H1 (cell line): ENCODE results near the gene RIGI. TPM values are rescaled to one million over a fixed set of nuclear protein-coding genes. Genes with fewer than 3 reads are reported as not detected.

Source experiments
- EGR1 ChIP-seq: IDR thresholded peaks from 2 replicates; pipeline ENCODE4 v1.6.1; 2011; ENCODE audit warnings: low read depth, low read length, borderline replicate concordance
- EZH2 ChIP-seq: fragments of 200-600 bp; sonication (generic); IDR thresholded peaks from 2 replicates; pipeline ENCODE4 v1.7.1; 2012; ENCODE audit warnings: low read depth, mild to moderate bottlenecking, moderate library complexity, low read length, inconsistent platforms; ENCODE audit not compliant: severe bottlenecking
- HDAC6 ChIP-seq: IDR thresholded peaks from one replicate; pipeline ENCODE4 v1.7.1; 2012; ENCODE audit warnings: low read depth, mild to moderate bottlenecking, inconsistent platforms, low read length, moderate library complexity
- KDM1A ChIP-seq: fragments of 200-600, 300-600 bp; sonication (generic); IDR thresholded peaks from 2 replicates; pipeline ENCODE4 v1.7.1; 2016; ENCODE audit warnings: mild to moderate bottlenecking, low read length, borderline replicate concordance
- polyA plus RNA-seq, 7 experiments: library from polyadenylated mRNA; depleted of rRNA in 3 of 7; stranded (reverse) in 5 of 7; unstranded in 2 of 7; fragments of >200 nt in 5 of 7; fragments of 200-250 nt in 2 of 7; gene quantifications; 1 replicate in 5 of 7; 2 replicates in 1 of 7; 4 replicates in 1 of 7; pipeline versions ENCODE4 v1.2.1 to v1.2.3, GENCODE V29; 2011 to 2013; ENCODE audit warnings: missing spikeins in 2 of 7, mixed read lengths in 2 of 7
- total RNA-seq: library from RNA; stranded (reverse); fragmentation: NEBNext Ultra II Directional; extraction: Animal tissue kit (Norgen Biotek cat#: 25700); gene quantifications from 2 replicates; pipeline ENCODE4 v1.2.1, GENCODE V29; 2021
- TF ChIP-seq, protein P1 (sequence below): fragments of 300-600 bp; sonication (generic); IDR thresholded peaks from 2 replicates; pipeline ENCODE4 v1.7.1; 2012; ENCODE audit warnings: low read length, moderate library complexity, mild to moderate bottlenecking, inconsistent platforms; ENCODE audit not compliant: insufficient replicate concordance
- TF ChIP-seq, protein P2 (sequence below): IDR thresholded peaks from 2 replicates; pipeline ENCODE4 v1.6.1; 2011; ENCODE audit warnings: low read length, improper control_type of control experiment

The RIGI gene
- total and polyA plus RNA-seq, 2 of the 8 experiments (the other 6 are each of a cell fraction or from before 2014, with no cell fraction given): 3.1 to 6.7 TPM

DNA sequence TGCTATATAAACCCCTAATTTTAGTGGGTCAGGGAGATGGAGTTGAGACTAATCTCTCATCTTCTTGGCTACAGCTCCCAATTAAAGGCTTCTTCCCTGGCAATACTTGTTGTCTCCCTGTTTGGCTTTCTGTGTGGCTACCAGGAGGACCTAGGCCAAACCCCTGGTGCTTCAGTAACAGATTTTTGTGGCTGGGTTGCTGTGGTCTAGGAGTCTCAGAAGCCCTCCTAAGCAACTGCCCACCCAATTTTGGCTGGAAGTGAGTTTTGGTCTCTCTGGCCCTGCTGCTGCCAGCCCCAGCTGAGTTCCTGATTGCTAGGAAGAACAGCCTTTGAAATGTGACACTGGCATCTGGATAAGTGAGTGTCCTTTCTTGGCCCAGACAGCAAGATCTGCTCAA is 9.8 kb downstream of the RIGI start (continued):
- TF ChIP-seq, protein P1, sequence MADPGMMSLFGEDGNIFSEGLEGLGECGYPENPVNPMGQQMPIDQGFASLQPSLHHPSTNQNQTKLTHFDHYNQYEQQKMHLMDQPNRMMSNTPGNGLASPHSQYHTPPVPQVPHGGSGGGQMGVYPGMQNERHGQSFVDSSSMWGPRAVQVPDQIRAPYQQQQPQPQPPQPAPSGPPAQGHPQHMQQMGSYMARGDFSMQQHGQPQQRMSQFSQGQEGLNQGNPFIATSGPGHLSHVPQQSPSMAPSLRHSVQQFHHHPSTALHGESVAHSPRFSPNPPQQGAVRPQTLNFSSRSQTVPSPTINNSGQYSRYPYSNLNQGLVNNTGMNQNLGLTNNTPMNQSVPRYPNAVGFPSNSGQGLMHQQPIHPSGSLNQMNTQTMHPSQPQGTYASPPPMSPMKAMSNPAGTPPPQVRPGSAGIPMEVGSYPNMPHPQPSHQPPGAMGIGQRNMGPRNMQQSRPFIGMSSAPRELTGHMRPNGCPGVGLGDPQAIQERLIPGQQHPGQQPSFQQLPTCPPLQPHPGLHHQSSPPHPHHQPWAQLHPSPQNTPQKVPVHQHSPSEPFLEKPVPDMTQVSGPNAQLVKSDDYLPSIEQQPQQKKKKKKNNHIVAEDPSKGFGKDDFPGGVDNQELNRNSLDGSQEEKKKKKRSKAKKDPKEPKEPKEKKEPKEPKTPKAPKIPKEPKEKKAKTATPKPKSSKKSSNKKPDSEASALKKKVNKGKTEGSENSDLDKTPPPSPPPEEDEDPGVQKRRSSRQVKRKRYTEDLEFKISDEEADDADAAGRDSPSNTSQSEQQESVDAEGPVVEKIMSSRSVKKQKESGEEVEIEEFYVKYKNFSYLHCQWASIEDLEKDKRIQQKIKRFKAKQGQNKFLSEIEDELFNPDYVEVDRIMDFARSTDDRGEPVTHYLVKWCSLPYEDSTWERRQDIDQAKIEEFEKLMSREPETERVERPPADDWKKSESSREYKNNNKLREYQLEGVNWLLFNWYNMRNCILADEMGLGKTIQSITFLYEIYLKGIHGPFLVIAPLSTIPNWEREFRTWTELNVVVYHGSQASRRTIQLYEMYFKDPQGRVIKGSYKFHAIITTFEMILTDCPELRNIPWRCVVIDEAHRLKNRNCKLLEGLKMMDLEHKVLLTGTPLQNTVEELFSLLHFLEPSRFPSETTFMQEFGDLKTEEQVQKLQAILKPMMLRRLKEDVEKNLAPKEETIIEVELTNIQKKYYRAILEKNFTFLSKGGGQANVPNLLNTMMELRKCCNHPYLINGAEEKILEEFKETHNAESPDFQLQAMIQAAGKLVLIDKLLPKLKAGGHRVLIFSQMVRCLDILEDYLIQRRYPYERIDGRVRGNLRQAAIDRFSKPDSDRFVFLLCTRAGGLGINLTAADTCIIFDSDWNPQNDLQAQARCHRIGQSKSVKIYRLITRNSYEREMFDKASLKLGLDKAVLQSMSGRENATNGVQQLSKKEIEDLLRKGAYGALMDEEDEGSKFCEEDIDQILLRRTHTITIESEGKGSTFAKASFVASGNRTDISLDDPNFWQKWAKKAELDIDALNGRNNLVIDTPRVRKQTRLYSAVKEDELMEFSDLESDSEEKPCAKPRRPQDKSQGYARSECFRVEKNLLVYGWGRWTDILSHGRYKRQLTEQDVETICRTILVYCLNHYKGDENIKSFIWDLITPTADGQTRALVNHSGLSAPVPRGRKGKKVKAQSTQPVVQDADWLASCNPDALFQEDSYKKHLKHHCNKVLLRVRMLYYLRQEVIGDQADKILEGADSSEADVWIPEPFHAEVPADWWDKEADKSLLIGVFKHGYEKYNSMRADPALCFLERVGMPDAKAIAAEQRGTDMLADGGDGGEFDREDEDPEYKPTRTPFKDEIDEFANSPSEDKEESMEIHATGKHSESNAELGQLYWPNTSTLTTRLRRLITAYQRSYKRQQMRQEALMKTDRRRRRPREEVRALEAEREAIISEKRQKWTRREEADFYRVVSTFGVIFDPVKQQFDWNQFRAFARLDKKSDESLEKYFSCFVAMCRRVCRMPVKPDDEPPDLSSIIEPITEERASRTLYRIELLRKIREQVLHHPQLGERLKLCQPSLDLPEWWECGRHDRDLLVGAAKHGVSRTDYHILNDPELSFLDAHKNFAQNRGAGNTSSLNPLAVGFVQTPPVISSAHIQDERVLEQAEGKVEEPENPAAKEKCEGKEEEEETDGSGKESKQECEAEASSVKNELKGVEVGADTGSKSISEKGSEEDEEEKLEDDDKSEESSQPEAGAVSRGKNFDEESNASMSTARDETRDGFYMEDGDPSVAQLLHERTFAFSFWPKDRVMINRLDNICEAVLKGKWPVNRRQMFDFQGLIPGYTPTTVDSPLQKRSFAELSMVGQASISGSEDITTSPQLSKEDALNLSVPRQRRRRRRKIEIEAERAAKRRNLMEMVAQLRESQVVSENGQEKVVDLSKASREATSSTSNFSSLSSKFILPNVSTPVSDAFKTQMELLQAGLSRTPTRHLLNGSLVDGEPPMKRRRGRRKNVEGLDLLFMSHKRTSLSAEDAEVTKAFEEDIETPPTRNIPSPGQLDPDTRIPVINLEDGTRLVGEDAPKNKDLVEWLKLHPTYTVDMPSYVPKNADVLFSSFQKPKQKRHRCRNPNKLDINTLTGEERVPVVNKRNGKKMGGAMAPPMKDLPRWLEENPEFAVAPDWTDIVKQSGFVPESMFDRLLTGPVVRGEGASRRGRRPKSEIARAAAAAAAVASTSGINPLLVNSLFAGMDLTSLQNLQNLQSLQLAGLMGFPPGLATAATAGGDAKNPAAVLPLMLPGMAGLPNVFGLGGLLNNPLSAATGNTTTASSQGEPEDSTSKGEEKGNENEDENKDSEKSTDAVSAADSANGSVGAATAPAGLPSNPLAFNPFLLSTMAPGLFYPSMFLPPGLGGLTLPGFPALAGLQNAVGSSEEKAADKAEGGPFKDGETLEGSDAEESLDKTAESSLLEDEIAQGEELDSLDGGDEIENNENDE: no peak
- TF ChIP-seq EZH2 (no peak), HDAC6 (no peak), KDM1A (no peak), EGR1 (no peak)
- TF ChIP-seq, protein P2, sequence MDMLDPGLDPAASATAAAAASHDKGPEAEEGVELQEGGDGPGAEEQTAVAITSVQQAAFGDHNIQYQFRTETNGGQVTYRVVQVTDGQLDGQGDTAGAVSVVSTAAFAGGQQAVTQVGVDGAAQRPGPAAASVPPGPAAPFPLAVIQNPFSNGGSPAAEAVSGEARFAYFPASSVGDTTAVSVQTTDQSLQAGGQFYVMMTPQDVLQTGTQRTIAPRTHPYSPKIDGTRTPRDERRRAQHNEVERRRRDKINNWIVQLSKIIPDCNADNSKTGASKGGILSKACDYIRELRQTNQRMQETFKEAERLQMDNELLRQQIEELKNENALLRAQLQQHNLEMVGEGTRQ: no peak
